A549 (cell line): ENCODE data around the gene SLC43A1. TPM values are rescaled to one million over a fixed set of nuclear protein-coding genes. Genes with fewer than 3 reads are reported as not detected.

Experiments
- ATAC-seq, 2 experiments: fragments of 200-7000 bp in 1 of 2; fragments of >200 bp in 1 of 2; cut with Nextera tagmentation in 1 of 2; cut with Tn5 transposase in 1 of 2; 3 replicates each; pipeline versions ENCODE4 v1.8.0 to v1.9.1; 2018 to 2020; ENCODE audit warnings: mild to moderate bottlenecking in 1 of 2, moderate library complexity in 1 of 2
- CTCF ChIA-PET: fragments of 300-600 bp; sonication (Branson Sonifier 250); formaldehyde crosslinking; extraction: SDS; loops from one replicate; lab custom pipeline; 2021; ENCODE audit warnings: antibody characterized with exemption, inconsistent platforms; lab: Yijun Ruan, JAX
- POLR2A ChIA-PET: fragments of 350-600 bp; formaldehyde crosslinking; extraction: SDS; loops from one replicate; lab custom pipeline; 2021; ENCODE audit warnings: antibody characterized with exemption, inconsistent platforms; lab: Yijun Ruan, JAX
- DNase-seq, 2 experiments: peaks; one replicate each; pipeline versions ENCODE4 v3.0.0 to v3.0.0-alpha.2; 2011 to 2016; ENCODE audit warnings: low read depth in 1 of 2, low spot score in 1 of 2
- FAIRE-seq: peaks from 2 replicates; lab custom pipeline; 2011; peaks lifted over from hg19 to GRCh38; lab: Jason Lieb, UNC
- H3K27ac ChIP-seq, 2 experiments: fragments of >200 bp; sonication (Bioruptor Twin); formaldehyde crosslinking; 3 replicates each; pipeline ENCODE4 v1.5.1; 2016 to 2017
- H3K4me1 ChIP-seq: fragments of >200 bp; sonication (Bioruptor Twin); formaldehyde crosslinking; 3 replicates; pipeline ENCODE4 v1.6.1; 2016
- H3K4me2 ChIP-seq: fragments of >200 bp; sonication (Bioruptor Twin); formaldehyde crosslinking; 3 replicates; pipeline ENCODE4 v1.6.1; 2016
- H3K4me3 ChIP-seq: fragments of >200 bp; sonication (Bioruptor Twin); formaldehyde crosslinking; 3 replicates; pipeline ENCODE4 v1.5.1; 2016
- H3K9me3 ChIP-seq: fragments of >200 bp; sonication (Bioruptor Twin); formaldehyde crosslinking; 3 replicates; pipeline ENCODE4 v1.6.1; 2016
- CHD4 ChIP-seq: fragments of 200-600 bp; sonication (generic); IDR thresholded peaks from 2 replicates; pipeline ENCODE4 v1.6.1; 2016; ENCODE audit warnings: antibody characterized with exemption, mild to moderate bottlenecking, borderline replicate concordance
- EHF ChIP-seq: fragments of 250-450 bp; sonication (Bioruptor Pico); IDR thresholded peaks from 2 replicates; pipeline ENCODE4 v1.5.0; 2020; ENCODE audit warnings: mild to moderate bottlenecking
- EHMT2 ChIP-seq: fragments of 200-600 bp; sonication (generic); IDR thresholded peaks from 2 replicates; pipeline ENCODE4 v1.6.1; 2016; ENCODE audit warnings: antibody characterized with exemption, low read depth, mild to moderate bottlenecking, moderate library complexity
- EP300 ChIP-seq, 2 experiments: fragments of >200 bp; sonication (Bioruptor Twin); formaldehyde crosslinking; IDR thresholded peaks; 2 replicates in 1 of 2; 3 replicates in 1 of 2; pipeline ENCODE4 v1.6.1; 2016 to 2017
- FOSL2 ChIP-seq, 2 experiments: fragments of 450-650 bp in 1 of 2; fragments of >200 bp in 1 of 2; sonication (Bioruptor Twin) in 1 of 2; formaldehyde crosslinking; IDR thresholded peaks; 2 replicates each; pipeline versions ENCODE4 v1.5.0 to v1.6.1; 2016 to 2020; ENCODE audit warnings: mild to moderate bottlenecking in 1 of 2, moderate library complexity in 1 of 2
- GATA3 ChIP-seq: IDR thresholded peaks from 2 replicates; pipeline ENCODE4 v1.6.1; 2012; ENCODE audit warnings: borderline replicate concordance
- HOXB13 ChIP-seq: fragments of 250-450 bp; sonication (Bioruptor Pico); IDR thresholded peaks from 2 replicates; pipeline ENCODE4 v1.5.0; 2020; ENCODE audit warnings: low read depth, mild to moderate bottlenecking, moderate library complexity
- HOXB5 ChIP-seq: fragments of 250-450 bp; sonication (Bioruptor Pico); IDR thresholded peaks from 2 replicates; pipeline ENCODE4 v1.5.0; 2020; ENCODE audit warnings: mild to moderate bottlenecking, moderate library complexity
- JUNB ChIP-seq: fragments of >200 bp; sonication (Bioruptor Twin); formaldehyde crosslinking; IDR thresholded peaks from 2 replicates; pipeline ENCODE4 v1.6.1; 2016
- KDM1A ChIP-seq: fragments of 200-600 bp; sonication (generic); IDR thresholded peaks from 2 replicates; pipeline ENCODE4 v1.6.1; 2016; ENCODE audit warnings: low read depth, mild to moderate bottlenecking
- MAFK ChIP-seq: fragments of 450-650 bp; IDR thresholded peaks from 2 replicates; pipeline ENCODE4 v1.6.1; 2014; ENCODE audit not compliant: partially characterized antibody
- NFE2L2 ChIP-seq: fragments of 150-350 bp; conservative IDR thresholded peaks from 2 replicates; pipeline ENCODE4 v1.6.1; 2014; ENCODE audit warnings: low read length
- PHF8 ChIP-seq: fragments of 200-600 bp; sonication (generic); IDR thresholded peaks from 2 replicates; pipeline ENCODE4 v1.6.1; 2016; ENCODE audit warnings: low read depth, mild to moderate bottlenecking, antibody characterized with exemption, moderate library complexity, borderline replicate concordance
- POLR2A ChIP-seq: IDR thresholded peaks from 2 replicates; pipeline ENCODE4 v1.6.1; 2012; ENCODE audit warnings: mild to moderate bottlenecking, low read length
- RAD21 ChIP-seq, 2 experiments: fragments of >200 bp in 1 of 2; sonication (Bioruptor Twin) in 1 of 2; formaldehyde crosslinking in 1 of 2; IDR thresholded peaks in 1 of 2; conservative IDR thresholded peaks in 1 of 2; 2 replicates in 1 of 2; 3 replicates in 1 of 2; pipeline ENCODE4 v1.6.1; 2012 to 2018; ENCODE audit warnings: inconsistent platforms in 1 of 2
- RCOR1 ChIP-seq: fragments of 150-350 bp; IDR thresholded peaks from 2 replicates; pipeline ENCODE4 v1.6.1; 2014; ENCODE audit warnings: antibody characterized with exemption, low read length, low read depth
- RNF2 ChIP-seq: fragments of 200-600 bp; sonication (generic); IDR thresholded peaks from 2 replicates; pipeline ENCODE4 v1.6.1; 2016; ENCODE audit warnings: low read depth, mild to moderate bottlenecking, antibody characterized with exemption, moderate library complexity, borderline replicate concordance
- SMC3 ChIP-seq: fragments of >200 bp; sonication (Bioruptor Twin); formaldehyde crosslinking; IDR thresholded peaks from 3 replicates; pipeline ENCODE4 v1.6.1; 2018; ENCODE audit warnings: inconsistent platforms
- SREBF2 ChIP-seq: fragments of 450-650 bp; IDR thresholded peaks from 2 replicates; pipeline ENCODE4 v1.6.1; 2014; ENCODE audit warnings: mild to moderate bottlenecking, moderate library complexity
- TP53 ChIP-seq: fragments of 250-450 bp; sonication (Bioruptor Pico); IDR thresholded peaks from 2 replicates; pipeline ENCODE4 v1.5.0; 2021; ENCODE audit warnings: mild to moderate bottlenecking, moderate library complexity
- ZNF302 ChIP-seq: fragments of 250-450 bp; sonication (Bioruptor Pico); IDR thresholded peaks from 2 replicates; pipeline ENCODE4 v1.9.0; 2021; ENCODE audit warnings: inconsistent platforms, mild to moderate bottlenecking, moderate library complexity
- ZSCAN20 ChIP-seq: fragments of 250-450 bp; sonication (Bioruptor Pico); IDR thresholded peaks from 2 replicates; pipeline ENCODE4 v1.8.0; 2022; ENCODE audit warnings: mild to moderate bottlenecking, moderate library complexity
- WGBS: methylation state at CpG from one replicate; pipeline ENCODE4 v1.1.6; 2017; ENCODE audit errors: missing lambda C conversion rate; 5-methylcytosine and 5-hydroxymethylcytosine counted together
- polyA plus RNA-seq, 4 experiments: library from polyadenylated mRNA; depleted of rRNA in 3 of 4; stranded (reverse); fragments of >200 nt; fragmentation: RNase III in 1 of 4; extraction: RNeasy Plus Mini Kit Qiagen cat#74134 plus additional on column Dnase treatment in 1 of 4; gene quantifications; 2 replicates in 3 of 4; 3 replicates in 1 of 4; pipeline ENCODE4 v1.2.3, GENCODE V29; 2011 to 2017
- TF ChIP-seq, protein P1 (sequence below): IDR thresholded peaks from 2 replicates; pipeline ENCODE4 v1.6.1; 2012
- TF ChIP-seq, protein P2 (sequence below): fragments of >200 bp; sonication (Bioruptor Twin); formaldehyde crosslinking; IDR thresholded peaks from 3 replicates; pipeline ENCODE4 v1.6.1; 2016
- TF ChIP-seq, protein P3 (sequence below): IDR thresholded peaks from 2 replicates; pipeline ENCODE4 v1.6.1; 2012; ENCODE audit warnings: low read depth, borderline replicate concordance

The SLC43A1 gene
- polyA plus RNA-seq, 2 of the 4 experiments (the other 2 are of a cell fraction) = 1.0 to 4.6 TPM

DNA sequence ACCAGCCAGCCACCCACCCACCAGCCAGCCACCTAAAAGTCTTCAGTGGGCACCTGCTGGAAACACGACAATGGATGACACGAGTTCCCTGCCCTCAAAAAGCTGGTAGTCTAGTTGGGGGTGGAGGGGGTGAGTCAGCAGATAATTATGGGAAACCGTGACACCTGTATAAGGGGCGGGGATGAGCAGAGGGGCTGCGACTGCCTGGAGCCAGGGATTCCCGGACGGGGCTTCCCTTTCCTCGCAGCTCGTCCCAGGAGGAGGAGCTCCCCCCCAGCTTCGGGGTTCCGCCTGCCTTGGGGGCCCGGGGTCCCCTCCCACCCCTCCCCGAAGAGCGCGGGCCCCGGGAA lies 57.5 kb downstream of the SLC43A1 start:
- no peaks in the 10 kb centered on the region for H3K9me3 ChIP-seq
- peak; percentile 38 to 47 for ATAC-seq
- H3K27ac ChIP-seq = peak overlapping the region; percentile 81 to 89
- H3K4me3 ChIP-seq = peak overlapping the region; percentile 74
- TF ChIP-seq EHF (CRISPR knock-in tag) (no peak), ZNF302 (CRISPR knock-in tag) (no peak), JUNB (no peak), SREBF2 (no peak), RNF2 (no peak), NFE2L2 (peak; percentile 71), FOSL2 (IDR thresholded peaks at IDR 0.05) (no peak), FOSL2 (CRISPR knock-in tag; IDR thresholded peaks at IDR 0.05) (peak; percentile 62), MAFK (peak; percentile 79), KDM1A (no peak), GATA3 (no peak), PHF8 (no peak)
- TF ChIP-seq, protein P1, sequence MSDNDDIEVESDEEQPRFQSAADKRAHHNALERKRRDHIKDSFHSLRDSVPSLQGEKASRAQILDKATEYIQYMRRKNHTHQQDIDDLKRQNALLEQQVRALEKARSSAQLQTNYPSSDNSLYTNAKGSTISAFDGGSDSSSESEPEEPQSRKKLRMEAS = no peak; the same call in 1 of the 2 replicates
- TF ChIP-seq, all 56 proteins: peak for 3
- 7% methylated on average over 3 of the region's 16 CpGs for WGBS
- H3K4me1 ChIP-seq = peaks cover 34% of the 10 kb centered on the region
- CTCF ChIA-PET = interaction anchor here (0.6 to 11.7 kb wide), 56 partner anchors 8 to 1156 kb away, joined by 3 to 228 read pairs (median 6); partner anchors contain the start of genes P2RX3, SLC43A1, SSRP1 and TIMM10
- POLR2A ChIA-PET = interaction anchor here (0.8 kb wide), 1 partner anchor 19 kb away, joined by 7 read pairs; no protein-coding TSS in a partner anchor
- peak overlapping the region; percentile 90 for H3K4me2 ChIP-seq
- DNase-seq = peak in 1 of 2 experiments; percentile 62
- no peak for FAIRE-seq

DNA sequence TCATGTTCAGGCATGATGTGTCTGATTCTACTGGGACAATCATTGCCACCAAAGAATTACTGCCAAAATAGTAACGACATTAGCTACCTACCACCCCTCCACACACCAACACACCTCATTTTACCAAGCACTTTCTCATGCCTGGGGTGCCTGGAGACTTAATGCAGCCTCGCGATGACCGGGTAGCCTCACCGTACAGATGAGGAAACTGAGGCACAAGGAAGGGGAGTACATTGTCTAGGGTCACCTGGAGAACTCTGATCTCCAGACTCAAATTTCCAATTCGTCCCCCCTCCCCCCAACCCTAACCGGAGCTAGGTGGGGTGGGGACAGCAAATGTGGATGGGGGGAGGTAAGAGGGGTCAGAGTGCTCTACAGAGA lies 57.9 kb downstream of the SLC43A1 start:
- FAIRE-seq (no peak), DNase-seq (no peak), ATAC-seq (no peak; a peak in 4 of 6 replicates)
- POLR2A ChIA-PET = interaction anchor here (0.8 kb wide), 2 partner anchors 16 to 19 kb away, joined by 7 to 8 read pairs; no protein-coding TSS in a partner anchor
- CTCF ChIA-PET = interaction anchor here (0.6 to 11.7 kb wide), 54 partner anchors 8 to 1156 kb away, joined by 3 to 228 read pairs (median 6); partner anchors contain the start of genes SLC43A1, SSRP1 and TIMM10
- Histone ChIP-seq H3K4me1 (peaks cover 35% of the 10 kb centered on the region), H3K9me3 (no peaks in the 10 kb centered on the region), H3K4me2 (peak overlapping the region; percentile 90), H3K4me3 (peak overlapping the region; percentile 74; the same call in 2 of the 3 replicates), H3K27ac (peak overlapping the region; percentile 81 to 89)
- WGBS = 24% methylated on average over 6 of the region's 7 CpGs
- no peak for TF ChIP-seq SMC3
- TF ChIP-seq, protein P2, sequence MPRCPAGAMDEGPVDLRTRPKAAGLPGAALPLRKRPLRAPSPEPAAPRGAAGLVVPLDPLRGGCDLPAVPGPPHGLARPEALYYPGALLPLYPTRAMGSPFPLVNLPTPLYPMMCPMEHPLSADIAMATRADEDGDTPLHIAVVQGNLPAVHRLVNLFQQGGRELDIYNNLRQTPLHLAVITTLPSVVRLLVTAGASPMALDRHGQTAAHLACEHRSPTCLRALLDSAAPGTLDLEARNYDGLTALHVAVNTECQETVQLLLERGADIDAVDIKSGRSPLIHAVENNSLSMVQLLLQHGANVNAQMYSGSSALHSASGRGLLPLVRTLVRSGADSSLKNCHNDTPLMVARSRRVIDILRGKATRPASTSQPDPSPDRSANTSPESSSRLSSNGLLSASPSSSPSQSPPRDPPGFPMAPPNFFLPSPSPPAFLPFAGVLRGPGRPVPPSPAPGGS = no peak
- no peak for TF ChIP-seq POLR2A
- TF ChIP-seq, protein P1 = no peak; the same call in 1 of the 2 replicates
- TF ChIP-seq HOXB13 (CRISPR knock-in tag) = no peak
- 0 out of 2 replicates have a peak, but pooled peaks have one; percentile 1 for TF ChIP-seq HOXB5 (CRISPR knock-in tag)
- no peak for TF ChIP-seq KDM1A
- TF ChIP-seq EHF (CRISPR knock-in tag) = no peak
- no peak for TF ChIP-seq RCOR1
- TF ChIP-seq CHD4 = peak; percentile 69; the same call in 1 of the 2 replicates
- TF ChIP-seq JUNB = no peak
- TF ChIP-seq EP300 (IDR thresholded peaks at IDR 0.05) = no peak
- TF ChIP-seq, protein P3, sequence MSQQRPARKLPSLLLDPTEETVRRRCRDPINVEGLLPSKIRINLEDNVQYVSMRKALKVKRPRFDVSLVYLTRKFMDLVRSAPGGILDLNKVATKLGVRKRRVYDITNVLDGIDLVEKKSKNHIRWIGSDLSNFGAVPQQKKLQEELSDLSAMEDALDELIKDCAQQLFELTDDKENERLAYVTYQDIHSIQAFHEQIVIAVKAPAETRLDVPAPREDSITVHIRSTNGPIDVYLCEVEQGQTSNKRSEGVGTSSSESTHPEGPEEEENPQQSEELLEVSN = no peak
- TF ChIP-seq ZSCAN20 (CRISPR knock-in tag) = no peak
- no peak for TF ChIP-seq EHMT2
- TF ChIP-seq TP53 (CRISPR knock-in tag) = no peak
- TF ChIP-seq RAD21 (conservative IDR thresholded peaks at IDR 0.05 in 1 of 2, IDR thresholded peaks at IDR 0.05 in 1 of 2) = 0 out of 5 replicates have a peak, but pooled peaks of 1 of the 2 experiments have one; percentile 1
